ENCODE measurements around the gene RAB29.
A peak's percentile ranks its signal among the peaks of the same experiment; 100 is the strongest.

RAB29 gene

GRCh38 chr1:205792961-205793673 lies 17.8 kb upstream of the RAB29 start:
- no peak for TF ChIP-seq CTCF (IDR thresholded peaks at IDR 0.05)

- no peak for TF ChIP-seq CTCF (IDR thresholded peaks at IDR 0.05)
These were observed 17.2 kb upstream of the RAB29 start for GRCh38 chr1:205792481-205792881.

GRCh38 chr1:205791568-205792180 lies 16.4 kb upstream of the RAB29 start:
- peak; percentile 93 for TF ChIP-seq CTCF (IDR thresholded peaks at IDR 0.05)

- no peak for TF ChIP-seq CTCF (IDR thresholded peaks at IDR 0.05)
These were observed 12.1 kb upstream of the RAB29 start for GRCh38 chr1:205787287-205787916.

GRCh38 chr1:205786601-205787000 lies 11.3 kb upstream of the RAB29 start:
- no peak for TF ChIP-seq CTCF (IDR thresholded peaks at IDR 0.05)

- no peak for TF ChIP-seq CTCF (IDR thresholded peaks at IDR 0.05)
These were observed 10.2 kb upstream of the RAB29 start for GRCh38 chr1:205785446-205785845.

- TF ChIP-seq CTCF (IDR thresholded peaks at IDR 0.05) = no peak
These were observed 8.6 kb upstream of the RAB29 start for GRCh38 chr1:205783904-205784303.
